Activated CD4-positive, alpha-beta T cell treated with anti-CD3 and anti-CD28 coated beads, Interleukin-2, amount 50 U/mL, for 48 hours (primary cell): ENCODE results near the gene IFITM2.
"Not testable (repeated sequence)": the region's sequence is repeated elsewhere in the genome, so short reads cannot be mapped to it uniquely, and the experiment has no call there.

Experiments
- DNase-seq, 2 experiments: peaks; one replicate each; pipeline ENCODE4 v3.0.0-alpha.2; 2020

IFITM2 gene

GRCh38 chr11:346529-346928 is 38.9 kb downstream of the IFITM2 start:
- DNase-seq = no peak

GRCh38 chr11:349270-349954 is 41.8 kb downstream of the IFITM2 start:
- DNase-seq = not testable (repeated sequence)

GRCh38 chr11:350033-350722 is 42.6 kb downstream of the IFITM2 start:
- DNase-seq = not testable (repeated sequence)

GRCh38 chr11:350723-351255 is 43.2 kb downstream of the IFITM2 start:
- no peak for DNase-seq

- no peak for DNase-seq
Measured at GRCh38 chr11:351411-351810, 43.8 kb downstream of the IFITM2 start.

GRCh38 chr11:352456-353031 is 44.9 kb downstream of the IFITM2 start:
- DNase-seq = no peak

GRCh38 chr11:353179-353873 is 45.7 kb downstream of the IFITM2 start:
- no peak for DNase-seq

GRCh38 chr11:355581-356458 is 48.2 kb downstream of the IFITM2 start:
- peak; percentile 84 to 88 for DNase-seq

GRCh38 chr11:356610-357009 is 49.0 kb downstream of the IFITM2 start:
- DNase-seq = no peak

- DNase-seq = no peak
Measured at GRCh38 chr11:357582-357981, 50.0 kb downstream of the IFITM2 start.

- DNase-seq = no peak
Measured at GRCh38 chr11:358129-358800, 50.6 kb downstream of the IFITM2 start.
